CD14-positive monocyte (primary cell): Measurements from ENCODE around the gene TWNK. TPM values are rescaled to one million over a fixed set of nuclear protein-coding genes. Genes with fewer than 3 reads are reported as not detected.

Experiments used
- DNase-seq, 3 donors: peaks; one replicate each; pipeline ENCODE4 v3.0.0-alpha.2; 2011 to 2022
- H2AFZ ChIP-seq: 2 replicates; pipeline ENCODE4 v1.6.0; 2012; ENCODE audit warnings: mild to moderate bottlenecking, low read depth, low read length, inconsistent platforms; ENCODE audit not compliant: insufficient read depth, poor library complexity, severe bottlenecking
- H3K27ac ChIP-seq, 2 donors: 1 replicate in 1 of 2; 2 replicates in 1 of 2; pipeline ENCODE4 v1.5.1; 2012 to 2013; ENCODE audit warnings: low read length in 2 of 2, control low read depth in 1 of 2, inconsistent platforms in 1 of 2, low read depth in 1 of 2, mild to moderate bottlenecking in 1 of 2
- H3K27me3 ChIP-seq, 2 donors: one replicate each; pipeline versions ENCODE4 v1.6.0 to v1.6.1; 2011 to 2013; ENCODE audit warnings: low read length in 2 of 2; ENCODE audit not compliant: control insufficient read depth in 2 of 2, insufficient read depth in 2 of 2
- H3K36me3 ChIP-seq, 2 donors: replicated peaks in 1 of 2; 1 replicate in 1 of 2; 2 replicates in 1 of 2; pipeline versions ENCODE4 v1.5.1 to v1.6.1; 2012 to 2013; ENCODE audit warnings: low read length in 2 of 2, control low read depth in 1 of 2, inconsistent platforms in 1 of 2, mild to moderate bottlenecking in 1 of 2; ENCODE audit not compliant: insufficient read depth in 2 of 2, control insufficient read depth in 1 of 2
- H3K4me1 ChIP-seq, 2 donors: 1 replicate in 1 of 2; 2 replicates in 1 of 2; pipeline versions ENCODE4 v1.5.1 to v1.6.1; 2012 to 2013; ENCODE audit warnings: low read length in 2 of 2, control low read depth in 1 of 2, inconsistent platforms in 1 of 2, mild to moderate bottlenecking in 1 of 2, moderate library complexity in 1 of 2; ENCODE audit not compliant: insufficient read depth in 2 of 2, control insufficient read depth in 1 of 2
- H3K4me2 ChIP-seq: replicated peaks from 2 replicates; pipeline ENCODE3; 2012; ENCODE audit warnings: low read length, moderate library complexity, mild to moderate bottlenecking; ENCODE audit not compliant: poor library complexity, severe bottlenecking; ENCODE audit errors: extremely low read depth
- H3K4me3 ChIP-seq, 3 experiments: fragments of 200-600 bp in 1 of 3; sonication (generic) in 1 of 3; replicated peaks in 1 of 3; 1 replicate in 2 of 3; 2 replicates in 1 of 3; pipeline ENCODE4 v1.5.1; 2011 to 2013; ENCODE audit warnings: low read length in 3 of 3, mild to moderate bottlenecking in 3 of 3, control low read depth in 2 of 3, low read depth in 2 of 3, inconsistent platforms in 1 of 3, moderate library complexity in 1 of 3
- H3K79me2 ChIP-seq: 2 replicates; pipeline ENCODE4 v1.6.0; 2012; ENCODE audit warnings: mild to moderate bottlenecking, control low read depth, inconsistent platforms, low read length, moderate library complexity; ENCODE audit not compliant: insufficient read depth
- H3K9ac ChIP-seq: 2 replicates; pipeline ENCODE4 v1.6.0; 2017; ENCODE audit warnings: low read length, mild to moderate bottlenecking; ENCODE audit not compliant: insufficient read depth, poor library complexity, severe bottlenecking
- H3K9me3 ChIP-seq, 2 donors: replicated peaks in 1 of 2; 1 replicate in 1 of 2; 2 replicates in 1 of 2; pipeline versions ENCODE4 v1.5.1 to v1.6.1; 2012 to 2013; ENCODE audit warnings: low read length in 2 of 2, control low read depth in 1 of 2; ENCODE audit not compliant: control insufficient read depth in 1 of 2, insufficient read depth in 1 of 2
- H4K20me1 ChIP-seq: 2 replicates; pipeline ENCODE4 v1.6.0; 2012; ENCODE audit warnings: mild to moderate bottlenecking, low read length, control low read depth, moderate library complexity; ENCODE audit not compliant: insufficient read depth
- H3K27ac Mint-ChIP-seq, 7 donors: one replicate each; pipeline ENCODE4 v1.8.0; 2020; ENCODE audit warnings: mild to moderate bottlenecking in 7 of 7, mixed read lengths in 7 of 7, moderate library complexity in 6 of 7, inconsistent platforms in 2 of 7
- H3K27me3 Mint-ChIP-seq, 3 donors: one replicate each; pipeline ENCODE4 v1.8.0; 2021 to 2022; ENCODE audit warnings: low read depth in 3 of 3, mild to moderate bottlenecking in 3 of 3, mixed read lengths in 3 of 3, moderate library complexity in 3 of 3, inconsistent platforms in 1 of 3
- H3K36me3 Mint-ChIP-seq, 2 donors: one replicate each; pipeline ENCODE4 v1.8.0; 2020; ENCODE audit warnings: mixed read lengths in 2 of 2, inconsistent platforms in 1 of 2, mild to moderate bottlenecking in 1 of 2
- H3K4me1 Mint-ChIP-seq: one replicate; pipeline ENCODE4 v1.8.0; 2020; ENCODE audit warnings: mild to moderate bottlenecking, mixed read lengths
- H3K4me3 Mint-ChIP-seq, 2 donors: one replicate each; pipeline ENCODE4 v1.8.0; 2020; ENCODE audit warnings: mild to moderate bottlenecking in 2 of 2, mixed read lengths in 2 of 2, moderate library complexity in 1 of 2
- H3K9me3 Mint-ChIP-seq, 7 donors: one replicate each; pipeline ENCODE4 v1.8.0; 2020 to 2022; ENCODE audit warnings: mixed read lengths in 7 of 7, mild to moderate bottlenecking in 6 of 7, moderate library complexity in 6 of 7, inconsistent platforms in 2 of 7
- CTCF ChIP-seq: fragments of 200-600 bp; IDR thresholded peaks from one replicate; pipeline ENCODE4 v1.8.0; 2022; ENCODE audit warnings: antibody characterized with exemption, mild to moderate bottlenecking
- WGBS: methylation state at CpG from one replicate; pipeline ENCODE4 v1.1.5; 2013; ENCODE audit warnings: missing lambda C conversion rate; ENCODE audit not compliant: insufficient coverage; 5-methylcytosine and 5-hydroxymethylcytosine counted together
- intact Hi-C, 2 donors: fragments of 100-400 bp; cut with micrococcal nuclease; formaldehyde crosslinking; loops; one replicate each; pipeline versions ENCODE4 v1.15.0 to v1.15.1; 2023
- polyA plus RNA-seq, 3 donors: library from polyadenylated mRNA; depleted of rRNA in 1 of 3; unstranded in 2 of 3; stranded (reverse) in 1 of 3; fragments of 300-500 nt in 2 of 3; fragments of >200 nt in 1 of 3; fragmentation: Illumina TruSeq in 2 of 3; gene quantifications; 1 replicate in 2 of 3; 2 replicates in 1 of 3; pipeline ENCODE4 v1.2.3, GENCODE V29; 2012 to 2021

The TWNK gene
- polyA plus RNA-seq, 3 donors, result 0.31 to 1.2 (median 0.69) TPM

- peaks cover 7% of the 10 kb centered on the region for H3K79me2 ChIP-seq
- H2AFZ ChIP-seq, result peak within 1 kb of the TSS; percentile 85
- H3K27me3 Mint-ChIP-seq, result peaks cover 2 to 10% (median 6%) of the 10 kb centered on the region in 3 donors
- H3K36me3 ChIP-seq, result peaks cover 16 to 19% of the 10 kb centered on the region in 2 donors
- peaks cover 21 to 23% of the 10 kb centered on the region in 2 donors for H3K36me3 Mint-ChIP-seq
- intact Hi-C loops, result no loop called here
- H3K4me3 Mint-ChIP-seq, result peak within 1 kb of the TSS; percentile 98 to 99
- under 1% methylated on average over 30 of the region's 38 CpGs for WGBS
- H3K9me3 Mint-ChIP-seq, result peaks cover 0 to 1% (median 0%) of the 10 kb centered on the region in 7 donors
- H3K4me1 ChIP-seq, result peaks cover 44 to 61% of the 10 kb centered on the region in 2 donors
- peak within 1 kb of the TSS; percentile 90 to 100 for H3K27ac ChIP-seq
- H3K4me1 Mint-ChIP-seq, result peaks cover 57% of the 10 kb centered on the region
- DNase-seq, result peak; percentile 90 to 92 (median 91)
- no peaks in the 10 kb centered on the region for H3K9me3 ChIP-seq
- peak within 1 kb of the TSS; percentile 98 for H3K4me2 ChIP-seq
- H4K20me1 ChIP-seq, result peaks cover 14% of the 10 kb centered on the region
- H3K27me3 ChIP-seq, result no peaks in the 10 kb centered on the region
- peak within 1 kb of the TSS; percentile 97 to 100 (median 99) for H3K27ac Mint-ChIP-seq
- no peak for TF ChIP-seq CTCF
- H3K9ac ChIP-seq, result peak within 1 kb of the TSS; percentile 98
- peak within 1 kb of the TSS; percentile 58 to 96 (median 66) for H3K4me3 ChIP-seq
Observed at GRCh38 chr10:101031128-101031795, 43.9 kb downstream of the TWNK start, which contains the start of the genes PDZD7 and SFXN3. PDZD7 (minus strand) TSS chr10:101031129; CDS start chr10:101030219, 910 bp downstream. SFXN3 (plus strand) TSS chr10:101031234; CDS start chr10:101034695, 3,461 bp downstream.

- H3K27me3 Mint-ChIP-seq, result peaks cover 2 to 10% (median 6%) of the 10 kb centered on the region in 3 donors
- H3K27me3 ChIP-seq, result no peaks in the 10 kb centered on the region
- peaks cover 17% of the 10 kb centered on the region for H4K20me1 ChIP-seq
- H3K9ac ChIP-seq, result peak overlapping the region; percentile 98
- peaks cover 23 to 27% of the 10 kb centered on the region in 2 donors for H3K36me3 ChIP-seq
- H3K36me3 Mint-ChIP-seq, result peaks cover 29 to 31% of the 10 kb centered on the region in 2 donors
- intact Hi-C loops, result no loop called here
- WGBS, result 0% methylated on average over 44 of the region's 47 CpGs
- TF ChIP-seq CTCF, result no peak
- peak; percentile 72 to 89 (median 76) for DNase-seq
- H3K27ac ChIP-seq, result peak overlapping the region; percentile 90 to 100
- peak overlapping the region; percentile 98 for H3K4me2 ChIP-seq
- peaks cover 7% of the 10 kb centered on the region for H3K79me2 ChIP-seq
- H2AFZ ChIP-seq, result peak overlapping the region; percentile 85
- peak overlapping the region; percentile 58 to 96 (median 66) for H3K4me3 ChIP-seq
- H3K4me3 Mint-ChIP-seq, result peak overlapping the region; percentile 98 to 99
- peak overlapping the region; percentile 97 to 100 (median 99) for H3K27ac Mint-ChIP-seq
- peaks cover 0 to 1% (median 0%) of the 10 kb centered on the region in 7 donors for H3K9me3 Mint-ChIP-seq
- H3K9me3 ChIP-seq, result no peaks in the 10 kb centered on the region
- peaks cover 54% of the 10 kb centered on the region for H3K4me1 Mint-ChIP-seq
- peaks cover 44 to 55% of the 10 kb centered on the region in 2 donors for H3K4me1 ChIP-seq
Observed at GRCh38 chr10:101031796-101032636, 44.7 kb downstream of the TWNK start.
